GM19324 (cell line): Measurements from ENCODE around the gene IFIT3.
"Not testable (repeated sequence)": the region's sequence is repeated elsewhere in the genome, so short reads cannot be mapped to it uniquely, and the experiment has no call there.

Experiments
- ATAC-seq: cut with Tn5 transposase; IDR thresholded peaks from one replicate; pipeline ENCODE4 v1.9.1; 2021; ENCODE audit warnings: mild to moderate bottlenecking, moderate library complexity; ENCODE audit not compliant: unreplicated experiment, low FRiP score

The IFIT3 gene

DNA sequence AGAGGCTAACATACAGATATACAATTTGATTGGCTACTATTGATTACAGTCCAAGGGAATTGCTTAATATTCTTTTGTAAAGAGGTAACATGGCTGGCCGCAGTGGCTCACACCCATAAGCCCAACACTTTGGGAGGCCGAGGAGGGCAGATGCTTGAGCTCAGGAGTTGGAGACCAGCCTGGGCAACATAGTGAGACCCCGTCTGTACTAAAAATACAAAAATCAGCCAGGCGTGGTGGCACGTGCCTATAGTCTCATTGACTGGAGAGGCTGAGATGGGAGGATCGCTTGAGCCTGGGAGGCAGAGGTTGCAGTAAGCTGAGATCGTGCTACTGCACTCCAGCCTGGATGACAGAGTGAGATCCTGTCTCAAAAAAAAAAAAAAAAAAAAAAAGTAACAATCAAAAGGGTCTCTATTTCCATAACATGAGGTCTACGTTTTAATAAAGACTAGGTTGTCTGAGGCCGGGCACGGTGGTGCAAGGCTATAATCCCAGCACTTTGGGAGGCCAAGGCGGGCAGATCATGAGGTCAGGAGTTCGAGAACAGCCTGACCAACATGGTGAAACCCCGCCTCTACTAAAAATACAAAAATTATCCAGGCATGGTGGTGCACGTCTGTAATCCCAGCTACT, 3.8 kb downstream of the IFIT3 start:
- ATAC-seq = not testable (repeated sequence)

DNA sequence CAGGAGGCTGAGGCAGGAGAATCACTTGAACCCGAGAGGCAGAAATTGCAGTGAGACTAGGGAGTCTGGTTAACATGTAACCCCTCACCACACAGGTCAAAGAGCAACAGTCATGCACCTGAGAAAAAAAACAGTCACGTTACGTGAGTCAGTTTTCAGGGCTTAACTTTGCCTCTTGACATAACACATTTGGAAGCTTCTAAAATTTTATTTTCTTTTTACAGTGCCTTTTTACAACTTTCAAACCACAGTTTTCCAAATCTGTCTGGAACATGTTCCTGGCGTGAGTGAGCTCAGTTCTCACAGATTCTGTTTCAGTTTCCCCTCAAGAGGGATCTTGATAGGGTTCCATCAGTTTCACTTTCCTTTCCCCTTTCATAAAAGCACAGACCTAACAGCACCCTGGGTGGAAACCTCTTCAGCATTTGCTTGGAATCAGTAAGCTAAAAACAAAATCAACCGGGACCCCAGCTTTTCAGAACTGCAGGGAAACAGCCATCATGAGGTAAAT, 4.4 kb downstream of the IFIT3 start:
- peak; percentile 45 for ATAC-seq

DNA sequence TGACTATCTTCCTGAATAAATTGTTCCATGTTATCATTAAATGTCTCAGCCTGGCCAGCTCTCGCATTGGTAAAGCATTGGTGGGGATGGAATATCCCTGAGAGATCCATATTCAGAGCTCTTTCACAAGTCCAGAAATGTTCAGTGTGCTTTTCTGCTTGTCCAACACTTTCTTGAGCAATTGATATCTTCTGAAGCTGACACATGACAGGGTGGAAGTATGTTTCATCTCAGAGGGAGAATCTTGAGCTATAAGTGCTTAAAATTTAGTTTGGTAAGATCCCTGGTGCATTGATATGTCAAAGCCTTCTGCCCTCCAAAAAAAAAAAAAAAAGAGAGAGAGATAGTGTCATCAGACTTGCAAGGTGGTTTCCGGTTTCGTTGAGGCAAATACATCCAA, 7.4 kb downstream of the IFIT3 start:
- ATAC-seq = no peak

DNA sequence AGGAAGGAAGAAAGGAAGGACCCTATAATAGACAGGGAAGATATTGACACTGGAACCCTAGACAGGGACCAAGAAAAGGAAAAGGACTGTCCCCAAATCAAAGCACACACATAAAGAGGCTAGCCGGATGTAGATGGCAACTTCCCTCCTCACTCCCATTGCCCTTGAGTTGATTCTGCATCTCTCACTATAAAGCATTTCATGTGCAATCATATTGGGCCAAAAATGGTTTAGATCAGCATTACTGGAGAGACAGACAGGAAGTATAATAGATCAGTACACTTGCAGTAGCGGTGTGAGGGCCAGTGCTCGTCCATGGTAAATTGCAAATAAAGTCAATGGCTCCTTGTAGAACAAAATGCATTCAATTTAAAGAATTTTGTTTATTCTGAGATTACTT, 8.4 kb downstream of the IFIT3 start:
- ATAC-seq = no peak

DNA sequence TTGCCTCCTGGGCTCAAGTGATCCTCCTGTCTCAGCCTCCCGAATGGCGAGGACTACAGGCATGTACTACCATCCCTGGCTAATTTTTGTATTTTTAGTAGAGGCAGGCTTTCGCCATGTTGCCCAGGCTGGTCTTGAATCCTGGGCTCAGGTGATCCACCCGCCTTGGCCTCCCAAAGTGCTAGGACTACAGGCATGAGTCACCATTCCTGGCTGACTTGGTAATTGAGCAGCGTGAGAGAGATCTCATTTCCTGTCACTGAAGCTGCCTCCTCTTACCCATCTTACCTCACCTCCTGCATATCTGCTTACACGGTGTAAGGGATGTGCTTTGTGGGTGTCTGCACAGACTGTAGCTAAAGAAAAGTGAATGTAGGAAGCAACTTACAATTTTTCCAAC, 9.7 kb downstream of the IFIT3 start:
- no peak for ATAC-seq

- ATAC-seq = no peak
These were observed 10.9 kb downstream of the IFIT3 start for GRCh38 chr10:89338713-89339112.

DNA sequence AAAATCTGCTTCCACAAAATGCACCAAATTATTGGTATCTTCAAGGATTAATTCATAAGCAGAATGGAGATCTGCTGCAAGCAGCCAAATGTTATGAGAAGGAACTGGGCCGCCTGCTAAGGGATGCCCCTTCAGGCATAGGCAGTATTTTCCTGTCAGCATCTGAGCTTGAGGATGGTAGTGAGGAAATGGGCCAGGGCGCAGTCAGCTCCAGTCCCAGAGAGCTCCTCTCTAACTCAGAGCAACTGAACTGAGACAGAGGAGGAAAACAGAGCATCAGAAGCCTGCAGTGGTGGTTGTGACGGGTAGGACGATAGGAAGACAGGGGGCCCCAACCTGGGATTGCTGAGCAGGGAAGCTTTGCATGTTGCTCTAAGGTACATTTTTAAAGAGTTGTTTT, 12.1 kb downstream of the IFIT3 start:
- no peak for ATAC-seq

DNA sequence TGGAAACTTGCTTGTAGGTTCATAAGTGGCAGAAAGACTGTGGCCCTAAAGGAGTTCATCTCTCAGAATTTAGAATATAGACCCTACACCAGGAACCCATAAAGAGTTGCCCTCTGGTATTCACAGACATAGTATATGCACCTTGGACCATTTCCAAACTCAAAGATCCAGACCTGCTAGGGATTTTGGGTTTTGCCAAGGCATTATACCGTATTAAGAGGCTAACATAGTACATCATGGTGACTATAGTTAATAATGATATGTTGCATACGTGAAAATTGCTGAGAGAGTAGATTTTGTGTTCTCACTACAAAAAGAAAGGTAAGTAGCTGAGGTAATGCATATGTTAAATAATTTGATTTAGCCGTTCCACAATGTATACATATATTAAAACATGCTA, 13.9 kb downstream of the IFIT3 start:
- no peak for ATAC-seq

- no peak for ATAC-seq
These were observed 14.6 kb downstream of the IFIT3 start for GRCh38 chr10:89342206-89342958.

DNA sequence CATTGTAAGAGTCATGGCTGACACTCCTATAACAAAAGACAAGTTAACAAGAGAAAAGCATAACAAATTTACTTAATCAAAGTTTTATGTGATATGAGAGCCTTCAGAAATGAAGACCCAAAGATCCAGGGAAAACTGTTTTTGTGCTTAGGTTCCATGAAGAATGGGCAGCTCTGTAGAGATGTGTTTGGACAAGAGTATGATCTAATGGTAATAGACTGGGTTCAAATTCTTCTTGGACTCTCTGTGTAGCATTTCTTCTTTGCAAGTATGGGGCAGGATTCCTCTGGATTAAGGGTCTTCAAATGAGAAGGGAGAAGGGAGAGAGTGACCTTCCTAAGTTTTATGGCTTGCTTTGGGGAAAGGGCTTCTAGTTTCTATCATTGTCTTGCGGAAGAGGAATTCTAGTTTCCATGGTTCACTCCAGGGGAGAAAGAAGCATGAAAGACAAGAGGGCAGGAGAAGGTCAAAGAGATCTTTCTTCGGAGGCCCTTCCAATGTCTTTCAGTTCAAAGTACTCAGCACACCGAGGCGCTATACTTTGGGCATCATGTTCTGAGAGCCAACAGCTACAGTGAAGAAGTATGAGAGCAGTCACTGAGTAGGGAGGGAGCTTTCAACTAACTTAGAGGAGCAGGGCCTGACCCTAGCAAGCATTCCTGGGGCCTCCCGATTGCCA, 15.4 kb downstream of the IFIT3 start:
- no peak for ATAC-seq

GRCh38 chr10:89344156-89344555, 16.4 kb downstream of the IFIT3 start:
- ATAC-seq = no peak

DNA sequence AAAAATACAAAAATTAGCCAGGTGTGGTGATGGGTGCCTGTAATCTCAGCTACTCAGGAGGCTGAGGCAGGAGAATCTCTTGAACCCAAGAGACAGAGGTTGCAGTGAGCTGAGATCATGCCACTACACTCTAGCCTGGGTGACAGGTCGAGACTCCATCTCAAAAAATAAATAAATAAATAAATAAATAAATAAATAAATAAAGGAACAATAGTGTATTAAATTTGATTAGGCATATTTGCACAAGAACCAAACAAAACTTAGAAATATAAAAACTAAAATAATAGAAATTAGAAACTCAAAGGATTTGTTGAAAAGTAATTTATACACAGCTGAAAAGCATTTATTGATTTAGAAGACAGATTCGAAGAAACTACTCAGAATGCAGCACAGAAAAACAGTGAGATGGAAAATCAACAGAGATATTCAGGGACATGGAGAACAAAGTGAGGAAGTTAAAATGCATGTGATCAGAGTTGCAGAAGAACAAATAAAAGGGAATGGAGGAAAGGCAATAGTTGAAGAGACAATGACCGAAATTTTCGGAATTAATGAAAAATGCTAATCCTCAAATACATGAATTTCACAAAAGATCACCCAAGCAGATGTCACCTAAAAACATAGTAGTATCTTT, 17.7 kb downstream of the IFIT3 start:
- ATAC-seq = no peak

DNA sequence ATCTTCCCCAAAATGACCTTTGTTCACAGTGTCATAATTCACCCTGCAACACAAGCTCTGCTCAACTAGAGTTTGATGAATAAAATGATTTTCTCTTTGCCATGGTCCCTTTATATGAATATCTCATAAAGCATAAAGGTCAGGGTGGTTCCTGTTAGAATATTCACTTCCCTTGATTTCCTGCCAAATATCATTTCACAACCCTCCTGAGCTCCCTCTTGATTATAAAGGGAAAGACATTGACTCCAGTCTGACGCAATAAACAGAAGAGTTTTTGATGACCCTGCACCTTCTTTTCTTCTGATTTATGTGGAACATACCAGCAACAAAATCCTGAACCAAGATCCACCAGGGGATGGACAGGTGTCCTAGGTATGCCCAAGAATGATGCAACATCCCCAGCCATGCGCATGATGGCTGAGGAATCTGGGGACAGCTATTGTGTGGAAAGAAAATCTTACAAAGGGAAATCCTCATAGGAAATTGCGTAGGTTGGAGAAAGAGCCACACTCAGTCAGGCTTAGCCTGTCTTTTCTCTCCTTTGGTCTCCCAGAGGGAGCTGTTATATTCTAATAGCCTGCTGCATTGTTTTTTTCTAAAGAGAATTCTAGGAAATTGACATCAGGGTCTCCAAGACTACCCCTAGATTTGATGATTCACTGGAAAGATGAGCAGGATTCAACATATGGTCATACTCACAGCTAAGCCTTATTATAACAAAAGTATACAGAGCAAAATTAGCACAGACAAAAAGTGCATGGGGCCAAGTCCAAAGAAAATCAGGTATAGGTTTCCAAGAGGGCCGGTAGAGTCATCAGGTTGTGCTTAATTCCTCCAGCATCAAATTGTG, 18.8 kb downstream of the IFIT3 start:
- ATAC-seq = no peak

GRCh38 chr10:89347701-89348457, 20.1 kb downstream of the IFIT3 start:
- ATAC-seq = no peak

- ATAC-seq = no peak
These were observed 20.7 kb downstream of the IFIT3 start for GRCh38 chr10:89348481-89348880.

DNA sequence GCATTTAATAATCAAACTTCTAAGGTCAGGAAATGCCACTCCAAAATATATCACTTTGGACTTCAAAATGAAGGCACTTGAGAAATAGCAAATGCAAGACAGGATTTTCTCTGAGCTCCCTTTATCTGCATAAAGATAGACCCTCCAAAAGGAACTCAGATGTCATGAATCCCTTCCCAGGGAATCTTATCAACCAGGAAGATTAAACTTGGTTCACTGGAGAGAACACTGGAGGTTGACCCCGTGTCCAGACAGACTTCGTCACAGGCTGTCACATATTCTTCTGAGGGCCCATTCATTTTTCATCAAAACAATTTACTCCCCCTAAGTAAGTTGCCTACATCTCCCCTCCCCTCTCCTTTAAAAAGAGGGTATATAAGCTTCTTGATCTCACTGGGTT, 21.2 kb downstream of the IFIT3 start:
- ATAC-seq = no peak

DNA sequence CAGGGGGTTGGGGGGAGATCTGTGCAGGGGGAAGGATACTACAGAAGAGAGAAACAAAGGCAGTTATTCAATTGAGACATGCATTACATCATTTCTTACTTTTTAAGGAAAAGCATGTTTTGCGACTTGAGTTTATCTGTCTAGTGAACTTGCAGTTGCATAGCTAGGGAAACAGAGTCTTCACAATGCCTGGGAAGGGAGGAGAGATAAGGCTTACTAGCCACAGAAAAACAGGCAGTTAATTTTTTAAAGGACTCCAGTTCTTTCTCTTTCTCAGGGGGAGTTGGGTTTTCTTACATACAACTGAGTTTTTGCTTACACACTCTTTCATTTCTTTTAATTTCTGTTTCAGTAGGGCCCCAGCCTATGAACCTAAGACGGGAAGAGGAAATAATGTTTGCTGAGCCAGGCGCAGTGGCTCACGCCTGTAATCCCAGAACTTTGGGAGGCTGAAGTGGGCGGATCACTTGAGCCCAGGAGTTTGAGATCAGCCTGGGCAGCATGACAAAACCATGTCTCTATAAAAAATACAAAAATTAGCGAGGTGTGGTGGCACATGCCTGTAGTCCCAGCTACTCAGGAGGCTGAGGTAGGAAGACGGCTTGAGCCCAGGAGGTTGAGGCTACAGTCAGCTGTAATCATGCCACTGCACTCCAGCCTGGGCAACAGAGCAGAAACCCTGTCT, 23.0 kb downstream of the IFIT3 start:
- peak; percentile 28 for ATAC-seq

- ATAC-seq = peak; percentile 73
These were observed 23.6 kb downstream of the IFIT3 start for GRCh38 chr10:89351412-89351779.
